Glomerular visceral epithelial cell (primary cell): ENCODE data around the gene AOC2.

Experiments
- DNase-seq: peaks from one replicate; pipeline ENCODE4 v3.0.0-alpha.2; 2016; ENCODE audit errors: extremely low spot score

AOC2 gene

GRCh38 chr17:42844271-42844670, at the start of gene AOC2:
Gene AOC2, plus strand, starts transcription at chr17:42844580. Its CDS starts 47 bp downstream, at chr17:42844627.
- DNase-seq: no peak

GRCh38 chr17:42795061-42795460, 49.3 kb upstream of the AOC2 start:
- DNase-seq: no peak

GRCh38 chr17:42795465-42795864, 48.9 kb upstream of the AOC2 start:
- DNase-seq: no peak

- DNase-seq: no peak
Measured at GRCh38 chr17:42796066-42796758, 48.2 kb upstream of the AOC2 start.

GRCh38 chr17:42797067-42798007, 47.0 kb upstream of the AOC2 start:
- DNase-seq: peak; percentile 72

GRCh38 chr17:42798011-42798382, 46.4 kb upstream of the AOC2 start:
- DNase-seq: no peak

GRCh38 chr17:42798383-42799380, 45.7 kb upstream of the AOC2 start, which contains the start of the genes CNTD1 and COA3:
Gene CNTD1, plus strand, starts transcription at chr17:42798861. Its CDS starts 207 bp downstream, at chr17:42799068.
Gene COA3, minus strand, starts transcription at chr17:42798704. Its CDS starts 23 bp downstream, at chr17:42798681.
- peak; percentile 83 for DNase-seq

GRCh38 chr17:42803074-42803883, 41.1 kb upstream of the AOC2 start:
- no peak for DNase-seq

- no peak for DNase-seq
Measured at GRCh38 chr17:42804918-42805367, 39.4 kb upstream of the AOC2 start.

GRCh38 chr17:42806249-42806648, 38.1 kb upstream of the AOC2 start:
- DNase-seq: no peak

GRCh38 chr17:42809250-42809649, 35.1 kb upstream of the AOC2 start:
- DNase-seq: peak; percentile 20

- DNase-seq: peak; percentile 52
Measured at GRCh38 chr17:42814633-42815399, 29.6 kb upstream of the AOC2 start.

GRCh38 chr17:42817866-42818265, 26.5 kb upstream of the AOC2 start:
- no peak for DNase-seq

- DNase-seq: no peak
Measured at GRCh38 chr17:42818379-42818778, 26.0 kb upstream of the AOC2 start.

GRCh38 chr17:42819939-42820535, 24.3 kb upstream of the AOC2 start:
- DNase-seq: peak; percentile 61

- DNase-seq: no peak
Measured at GRCh38 chr17:42821176-42821575, 23.2 kb upstream of the AOC2 start.

GRCh38 chr17:42827472-42827871, 16.9 kb upstream of the AOC2 start:
- no peak for DNase-seq

- DNase-seq: no peak
Measured at GRCh38 chr17:42830971-42831370, 13.4 kb upstream of the AOC2 start.

GRCh38 chr17:42832213-42832933, 12.0 kb upstream of the AOC2 start:
- no peak for DNase-seq
